ENCODE results near the gene POLR3K. TPM values are rescaled to one million over a fixed set of nuclear protein-coding genes. Genes with fewer than 3 reads are reported as not detected.

The POLR3K gene
- total RNA-seq, 1 experiment from 2014 or later, result 53.6 TPM

DNA sequence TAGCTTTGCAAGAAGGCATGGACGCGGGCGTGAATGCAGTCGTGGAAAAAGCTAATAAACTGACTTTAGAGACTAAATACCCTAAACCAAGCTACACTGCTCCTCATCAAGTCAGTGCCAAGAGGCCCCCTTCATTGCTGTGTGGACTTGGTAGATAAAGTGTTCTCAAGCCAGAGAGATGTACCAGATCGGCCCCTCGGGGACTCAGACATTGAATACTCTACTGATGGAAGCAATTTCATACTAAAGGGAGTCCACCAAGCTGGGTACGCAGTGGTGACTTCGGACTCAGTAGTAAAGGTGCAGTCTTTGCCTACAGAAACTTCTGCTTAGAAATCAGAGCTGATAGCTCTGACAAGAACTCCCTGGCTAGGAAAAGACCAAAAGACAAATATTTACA is 8.8 kb downstream of the POLR3K start:
- no peak overlapping the region for H3K4me3 Mint-ChIP-seq
- Histone ChIP-seq H3K23me2 (ENCODE audit: insufficient read length, low read depth, low read length, poor library complexity, severe bottlenecking) (no peaks in the 10 kb centered on the region), H3K14ac (ENCODE audit: insufficient read depth, low read length) (no peak overlapping the region), H2AK5ac (ENCODE audit: insufficient read length, low read length) (no peak overlapping the region), H2BK20ac (ENCODE audit: low read depth, low read length, poor library complexity, severe bottlenecking) (no peak overlapping the region), H3K9ac (ENCODE audit: extremely low read depth, insufficient read length, low read length) (no peak overlapping the region), H4K8ac (replicated peaks; ENCODE audit: insufficient read length, low read depth, low read length) (no peak overlapping the region), H2BK5ac (ENCODE audit: insufficient read length, low read length) (no peak overlapping the region), H4K5ac (ENCODE audit: insufficient read length, low read depth, low read length) (no peak overlapping the region), H3K27ac (ENCODE audit: insufficient read length, low read depth, low read length) (no peak overlapping the region), H3K27me3 (ENCODE audit: insufficient read depth, low read length) (no peaks in the 10 kb centered on the region), H3T11ph (ENCODE audit: low read length) (no peak overlapping the region), H3K18ac (ENCODE audit: insufficient read length, low read depth, low read length) (no peak overlapping the region), H3K4me2 (ENCODE audit: insufficient read depth, insufficient read length, low read length) (no peak overlapping the region), H3K23ac (ENCODE audit: insufficient read length, low read depth, low read length) (no peak overlapping the region), H3K4ac (ENCODE audit: low read depth, low read length) (no peak overlapping the region), H2BK120ac (ENCODE audit: low read depth, low read length, poor library complexity, severe bottlenecking) (no peak overlapping the region), H3K79me1 (ENCODE audit: insufficient read depth, low read depth, low read length, poor library complexity, severe bottlenecking) (no peaks in the 10 kb centered on the region), H2BK15ac (ENCODE audit: low read depth, low read length) (no peak overlapping the region), H2AFZ (ENCODE audit: low read length) (no peak overlapping the region), H3K9me3 (ENCODE audit: control insufficient read depth, low read depth, low read length) (peaks cover 12% of the 10 kb centered on the region), H4K20me1 (ENCODE audit: control insufficient read depth, insufficient read depth, insufficient read length) (no peaks in the 10 kb centered on the region), H3K56ac (ENCODE audit: insufficient read length, low read depth, low read length) (no peak overlapping the region), H3K4me1 (ENCODE audit: insufficient read depth, low read length) (no peaks in the 10 kb centered on the region), H3K79me2 (ENCODE audit: insufficient read depth, low read length) (no peaks in the 10 kb centered on the region), H2BK12ac (ENCODE audit: insufficient read length, low read depth, low read length) (no peak overlapping the region), H4K91ac (ENCODE audit: insufficient read length, low read depth, low read length) (no peak overlapping the region)
- peaks cover 71 to 88% (median 82%) of the 10 kb centered on the region in 3 experiments for H3K36me3 Mint-ChIP-seq (ENCODE audit: insufficient read depth in 1 of 3, low read depth in 3 of 3)
- no peaks in the 10 kb centered on the region for H3K4me1 Mint-ChIP-seq
- H3K27me3 Mint-ChIP-seq (ENCODE audit: low read depth), result peaks cover 1% of the 10 kb centered on the region
- TF ChIP-seq, protein P1, sequence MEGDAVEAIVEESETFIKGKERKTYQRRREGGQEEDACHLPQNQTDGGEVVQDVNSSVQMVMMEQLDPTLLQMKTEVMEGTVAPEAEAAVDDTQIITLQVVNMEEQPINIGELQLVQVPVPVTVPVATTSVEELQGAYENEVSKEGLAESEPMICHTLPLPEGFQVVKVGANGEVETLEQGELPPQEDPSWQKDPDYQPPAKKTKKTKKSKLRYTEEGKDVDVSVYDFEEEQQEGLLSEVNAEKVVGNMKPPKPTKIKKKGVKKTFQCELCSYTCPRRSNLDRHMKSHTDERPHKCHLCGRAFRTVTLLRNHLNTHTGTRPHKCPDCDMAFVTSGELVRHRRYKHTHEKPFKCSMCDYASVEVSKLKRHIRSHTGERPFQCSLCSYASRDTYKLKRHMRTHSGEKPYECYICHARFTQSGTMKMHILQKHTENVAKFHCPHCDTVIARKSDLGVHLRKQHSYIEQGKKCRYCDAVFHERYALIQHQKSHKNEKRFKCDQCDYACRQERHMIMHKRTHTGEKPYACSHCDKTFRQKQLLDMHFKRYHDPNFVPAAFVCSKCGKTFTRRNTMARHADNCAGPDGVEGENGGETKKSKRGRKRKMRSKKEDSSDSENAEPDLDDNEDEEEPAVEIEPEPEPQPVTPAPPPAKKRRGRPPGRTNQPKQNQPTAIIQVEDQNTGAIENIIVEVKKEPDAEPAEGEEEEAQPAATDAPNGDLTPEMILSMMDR (conservative IDR thresholded peaks at IDR 0.05), result no peak
- WGBS (ENCODE audit: extremely low coverage, insufficient read length, low lambda C conversion rate), result no CpG with 5 or more reads among the region's 8 CpGs
- H3K27ac Mint-ChIP-seq, result no peak overlapping the region
- H3K9me3 Mint-ChIP-seq, result peaks cover 9 to 14% of the 10 kb centered on the region in 2 experiments; a peak in 4 of 5 replicates
- no peak for DNase-seq

Data from H9 (cell line).